GM23338 (cell line): ENCODE data around the gene MEFV. TPM values are rescaled to one million over a fixed set of nuclear protein-coding genes. Genes with fewer than 3 reads are reported as not detected.

Experiments
- ATAC-seq: fragments of 200-7000 bp; cut with Tn5 transposase; 3 replicates; pipeline ENCODE4 v1.9.1; 2020
- DNase-seq: peaks from one replicate; pipeline ENCODE4 v3.0.0-alpha.2; 2015; ENCODE audit warnings: low spot score
- H2AFZ ChIP-seq: fragments of 200-600 bp; sonication (generic); 2 replicates; pipeline ENCODE4 v1.8.0; 2016; ENCODE audit warnings: antibody characterized with exemption, mild to moderate bottlenecking, moderate library complexity
- H3F3A ChIP-seq: fragments of 200-600 bp; sonication (generic); replicated peaks from 2 replicates; pipeline ENCODE4 v1.8.0; 2017; ENCODE audit warnings: antibody characterized with exemption, mixed run types, low read depth
- H3K27ac ChIP-seq: fragments of 200-600 bp; sonication (generic); 2 replicates; pipeline ENCODE4 v1.6.1; 2016; ENCODE audit warnings: low read depth
- H3K27me3 ChIP-seq: fragments of 200-600 bp; sonication (generic); 2 replicates; pipeline ENCODE4 v1.8.0; 2016; ENCODE audit warnings: mild to moderate bottlenecking, mixed run types, moderate library complexity; ENCODE audit not compliant: insufficient read depth
- H3K36me3 ChIP-seq: fragments of 200-600 bp; sonication (generic); 2 replicates; pipeline ENCODE4 v1.8.0; 2016; ENCODE audit warnings: mild to moderate bottlenecking; ENCODE audit not compliant: insufficient read depth
- H3K4me1 ChIP-seq: fragments of 200-600 bp; sonication (generic); 2 replicates; pipeline ENCODE4 v1.8.0; 2016; ENCODE audit warnings: mild to moderate bottlenecking, moderate library complexity; ENCODE audit not compliant: insufficient read depth
- H3K4me2 ChIP-seq: fragments of 200-600 bp; sonication (generic); 2 replicates; pipeline ENCODE4 v1.7.1; 2017; ENCODE audit warnings: mixed run types
- H3K4me3 ChIP-seq: fragments of 200-600 bp; sonication (generic); 2 replicates; pipeline ENCODE4 v1.6.1; 2016; ENCODE audit warnings: mixed run types
- H3K79me2 ChIP-seq: fragments of 200-600 bp; sonication (generic); replicated peaks from 2 replicates; pipeline ENCODE4 v1.8.0; 2017; ENCODE audit warnings: mild to moderate bottlenecking; ENCODE audit not compliant: insufficient read depth
- H3K9me2 ChIP-seq: fragments of 200-600 bp; sonication (generic); 2 replicates; pipeline ENCODE4 v1.8.0; 2017; ENCODE audit not compliant: insufficient read depth
- H4K20me1 ChIP-seq: fragments of 200-600 bp; sonication (generic); replicated peaks from 2 replicates; pipeline ENCODE4 v1.8.0; 2017; ENCODE audit warnings: mild to moderate bottlenecking; ENCODE audit not compliant: insufficient read depth
- H3K27ac Mint-ChIP-seq: 2 replicates; pipeline ENCODE4 v1.8.0; 2020; ENCODE audit warnings: inconsistent platforms, mild to moderate bottlenecking, moderate library complexity, mixed read lengths
- H3K27me3 Mint-ChIP-seq: 3 replicates; pipeline ENCODE4 v1.8.0; 2022; ENCODE audit warnings: low read depth, mild to moderate bottlenecking, moderate library complexity, mixed read lengths, inconsistent platforms; ENCODE audit not compliant: insufficient read depth, poor library complexity
- H3K36me3 Mint-ChIP-seq: 3 replicates; pipeline ENCODE4 v1.8.0; 2021; ENCODE audit warnings: low read depth, mild to moderate bottlenecking, inconsistent platforms, moderate library complexity, mixed read lengths
- H3K4me1 Mint-ChIP-seq: 3 replicates; pipeline ENCODE4 v1.8.0; 2020; ENCODE audit warnings: mild to moderate bottlenecking, inconsistent platforms, mixed read lengths
- H3K4me3 Mint-ChIP-seq: 3 replicates; pipeline ENCODE4 v1.8.0; 2021; ENCODE audit warnings: moderate library complexity, mild to moderate bottlenecking, inconsistent platforms, mixed read lengths
- H3K9me3 Mint-ChIP-seq: 3 replicates; pipeline ENCODE4 v1.8.0; 2020; ENCODE audit warnings: moderate library complexity, mild to moderate bottlenecking, inconsistent platforms, mixed read lengths
- EZH2phosphoT487 ChIP-seq: fragments of 200-600 bp; sonication (generic); IDR thresholded peaks from one replicate; pipeline ENCODE4 v1.8.1; 2018; ENCODE audit warnings: antibody characterized with exemption; ENCODE audit not compliant: unreplicated experiment
- POLR2AphosphoS5 ChIP-seq: IDR thresholded peaks from 2 replicates; pipeline ENCODE4 v1.6.1; 2016; ENCODE audit warnings: antibody characterized with exemption, low read depth
- polyA plus RNA-seq: library from polyadenylated mRNA; unstranded; fragments of >200 nt; fragmentation: Nextera tagmentation; extraction: Ambion mirVana; gene quantifications from 2 replicates; pipeline ENCODE4 v1.2.1, GENCODE V29; 2016
- total RNA-seq: library from RNA; depleted of rRNA; stranded (reverse); fragments of >200 nt; shearing (Covaris generic); gene quantifications from 2 replicates; pipeline ENCODE4 v1.2.3, GENCODE V29; 2014
- TF ChIP-seq, protein P1 (sequence below), 2 experiments: fragments of 200-600 bp in 1 of 2; sonication (generic) in 1 of 2; conservative IDR thresholded peaks; 2 replicates each; pipeline versions ENCODE4 v1.5.1 to v1.6.1; 2016 to 2017; ENCODE audit warnings: antibody characterized with exemption in 2 of 2, low read depth in 2 of 2, mild to moderate bottlenecking in 2 of 2, moderate library complexity in 1 of 2

Gene MEFV
- total and polyA plus RNA-seq, 2 experiments from 2014 or later: 0.07 TPM; not detected in 1

DNA sequence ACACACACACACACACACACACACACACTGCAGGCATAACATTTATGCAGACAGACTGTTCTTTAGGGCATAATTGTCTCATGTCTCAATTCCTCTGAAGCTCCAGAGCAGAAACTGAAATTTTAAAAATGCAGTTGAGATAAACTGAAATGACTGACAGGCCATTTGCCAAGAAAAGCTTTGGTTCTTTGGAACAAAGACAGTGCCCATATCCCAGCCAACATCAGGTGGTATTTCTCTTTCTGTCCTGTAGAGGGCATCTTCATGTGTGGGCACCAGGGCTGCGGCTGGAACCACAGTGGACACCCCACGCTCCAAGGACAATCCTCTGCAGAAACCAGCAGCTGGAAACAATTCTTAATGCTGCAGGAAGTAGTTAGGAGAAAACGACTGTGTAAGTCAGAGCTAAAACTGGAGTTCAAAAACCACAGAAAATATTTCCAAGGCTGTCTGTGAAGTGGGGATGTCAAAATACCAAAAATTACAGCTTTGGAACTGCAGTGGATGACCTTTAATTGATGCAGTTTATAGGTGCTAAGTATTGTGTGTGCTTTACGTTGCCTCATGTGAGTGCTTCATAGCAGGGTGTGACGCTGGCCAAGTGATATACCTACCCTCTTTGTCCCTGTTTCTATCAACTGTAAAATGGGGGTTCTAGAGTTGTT, 10.6 kb upstream of the MEFV start:
- no peak overlapping the region for H2AFZ ChIP-seq
- H3K27ac ChIP-seq: no peak overlapping the region
- H3K4me2 ChIP-seq: no peak overlapping the region
- peaks cover 20% of the 10 kb centered on the region for H3K27me3 Mint-ChIP-seq
- no peak overlapping the region for H3K4me3 Mint-ChIP-seq
- H3K36me3 Mint-ChIP-seq: peaks cover 7% of the 10 kb centered on the region; the same call in 2 of the 3 replicates
- H3K4me1 Mint-ChIP-seq: peaks cover 3% of the 10 kb centered on the region; the same call in 1 of the 3 replicates
- peaks cover 12% of the 10 kb centered on the region; the same call in 1 of the 2 replicates for H3K9me2 ChIP-seq
- no peaks in the 10 kb centered on the region for H3K79me2 ChIP-seq
- no peaks in the 10 kb centered on the region for H4K20me1 ChIP-seq
- DNase-seq (peak; percentile 66), ATAC-seq (no peak)
- no peak overlapping the region for H3K27ac Mint-ChIP-seq
- H3K36me3 ChIP-seq: no peaks in the 10 kb centered on the region
- peaks cover 74% of the 10 kb centered on the region for H3K9me3 Mint-ChIP-seq
- H3K4me1 ChIP-seq: no peaks in the 10 kb centered on the region
- H3K27me3 ChIP-seq: peaks cover 10% of the 10 kb centered on the region
- peaks cover 11% of the 10 kb centered on the region for H3F3A ChIP-seq
- TF ChIP-seq, protein P1, sequence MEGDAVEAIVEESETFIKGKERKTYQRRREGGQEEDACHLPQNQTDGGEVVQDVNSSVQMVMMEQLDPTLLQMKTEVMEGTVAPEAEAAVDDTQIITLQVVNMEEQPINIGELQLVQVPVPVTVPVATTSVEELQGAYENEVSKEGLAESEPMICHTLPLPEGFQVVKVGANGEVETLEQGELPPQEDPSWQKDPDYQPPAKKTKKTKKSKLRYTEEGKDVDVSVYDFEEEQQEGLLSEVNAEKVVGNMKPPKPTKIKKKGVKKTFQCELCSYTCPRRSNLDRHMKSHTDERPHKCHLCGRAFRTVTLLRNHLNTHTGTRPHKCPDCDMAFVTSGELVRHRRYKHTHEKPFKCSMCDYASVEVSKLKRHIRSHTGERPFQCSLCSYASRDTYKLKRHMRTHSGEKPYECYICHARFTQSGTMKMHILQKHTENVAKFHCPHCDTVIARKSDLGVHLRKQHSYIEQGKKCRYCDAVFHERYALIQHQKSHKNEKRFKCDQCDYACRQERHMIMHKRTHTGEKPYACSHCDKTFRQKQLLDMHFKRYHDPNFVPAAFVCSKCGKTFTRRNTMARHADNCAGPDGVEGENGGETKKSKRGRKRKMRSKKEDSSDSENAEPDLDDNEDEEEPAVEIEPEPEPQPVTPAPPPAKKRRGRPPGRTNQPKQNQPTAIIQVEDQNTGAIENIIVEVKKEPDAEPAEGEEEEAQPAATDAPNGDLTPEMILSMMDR (conservative IDR thresholded peaks at IDR 0.05; ENCODE audit: low read depth in 2 of 2): peak; percentile 68 to 72
- TF ChIP-seq POLR2AphosphoS5: no peak
- no peak overlapping the region for H3K4me3 ChIP-seq

DNA sequence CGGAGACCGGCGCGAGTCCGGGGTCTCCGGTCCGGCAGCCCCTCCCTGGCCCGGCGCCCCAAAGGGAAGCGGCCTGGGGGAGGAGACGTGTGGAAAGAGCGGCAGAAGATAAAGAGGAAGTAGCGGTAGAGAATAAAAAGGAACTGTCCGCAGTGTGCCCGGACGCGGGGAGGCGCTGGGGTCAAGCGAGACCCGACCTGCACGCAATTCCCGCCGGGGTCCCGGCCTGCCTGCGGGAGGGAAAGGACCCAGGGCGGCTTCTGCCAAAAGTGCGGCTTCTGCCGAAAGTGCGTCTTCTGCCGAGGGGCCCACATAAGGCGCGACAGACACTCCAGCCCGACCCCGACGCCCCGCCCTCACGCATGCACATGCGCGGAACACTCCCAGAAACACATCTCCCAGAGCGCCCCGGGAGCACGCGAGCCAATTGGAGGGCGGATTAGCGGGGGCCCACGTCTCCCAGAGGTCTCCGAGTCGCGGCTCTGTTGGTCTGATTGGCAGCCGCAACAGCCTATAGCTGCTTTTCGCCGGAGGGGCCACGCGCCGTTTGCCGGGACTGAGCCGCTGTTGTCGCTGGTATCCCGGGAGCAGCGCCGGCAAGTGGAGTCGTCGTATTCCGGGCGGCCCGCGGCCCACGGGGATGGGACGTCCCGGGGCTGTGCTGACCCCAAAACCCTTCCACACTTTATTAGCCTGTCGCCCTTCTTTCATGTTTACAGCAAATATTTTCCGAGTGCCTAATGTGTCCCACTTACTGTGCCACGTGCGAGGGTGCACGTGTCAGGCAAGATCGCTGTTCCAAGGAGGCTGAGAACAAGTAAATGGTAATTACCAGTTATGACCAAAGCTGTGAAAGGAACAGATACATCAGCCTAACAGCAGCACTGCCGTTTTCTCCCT, 8.0 kb upstream of the MEFV start:
- Histone ChIP-seq H3K36me3 (no peaks in the 10 kb centered on the region), H3K27ac (no peak overlapping the region; the same call in 1 of the 2 replicates), H2AFZ (peak overlapping the region; percentile 95), H3K9me2 (peaks cover 12% of the 10 kb centered on the region; the same call in 1 of the 2 replicates), H3F3A (peaks cover 11% of the 10 kb centered on the region), H3K4me3 (peak overlapping the region; percentile 78), H3K4me1 (no peaks in the 10 kb centered on the region), H4K20me1 (no peaks in the 10 kb centered on the region), H3K4me2 (peak overlapping the region; percentile 79), H3K27me3 (peaks cover 10% of the 10 kb centered on the region), H3K79me2 (no peaks in the 10 kb centered on the region)
- DNase-seq (peak; percentile 98), ATAC-seq (peak; percentile 97)
- Mint-ChIP-seq H3K4me1 (peaks cover 3% of the 10 kb centered on the region; the same call in 1 of the 3 replicates), H3K27me3 (peaks cover 26% of the 10 kb centered on the region), H3K27ac (no peak overlapping the region), H3K9me3 (peaks cover 75% of the 10 kb centered on the region), H3K4me3 (peak overlapping the region; percentile 70), H3K36me3 (peaks cover 7% of the 10 kb centered on the region; the same call in 2 of the 3 replicates)
- TF ChIP-seq EZH2phosphoT487 (no peak), POLR2AphosphoS5 (peak; percentile 56)
- TF ChIP-seq, protein P1 (conservative IDR thresholded peaks at IDR 0.05; ENCODE audit: low read depth in 2 of 2): peak; percentile 11 to 26; a peak in 2 of 4 replicates
